HEK293T (cell line): ENCODE results near the gene FTCDNL1.

ENCODE experiments used
- BHLHE40 ChIP-seq: fragments of 450-650 bp; IDR thresholded peaks from 2 replicates; pipeline ENCODE4 v1.6.1; 2016; ENCODE audit warnings: mild to moderate bottlenecking, moderate library complexity, borderline replicate concordance
- ELF4 ChIP-seq: fragments of 450-650 bp; IDR thresholded peaks from 2 replicates; pipeline ENCODE4 v1.6.1; 2017; ENCODE audit warnings: antibody characterized with exemption
- FOXM1 ChIP-seq: fragments of 450-650 bp; IDR thresholded peaks from 2 replicates; pipeline ENCODE4 v1.6.1; 2017; ENCODE audit warnings: mild to moderate bottlenecking, borderline replicate concordance
- SUZ12 ChIP-seq: fragments of 450-650 bp; IDR thresholded peaks from 2 replicates; pipeline ENCODE4 v1.6.1; 2016; ENCODE audit warnings: mild to moderate bottlenecking
- ZNF384 ChIP-seq: fragments of 450-650 bp; IDR thresholded peaks from 2 replicates; pipeline ENCODE4 v1.6.1; 2016
- TF ChIP-seq, protein P1 (sequence below): fragments of 450-650 bp; IDR thresholded peaks from 2 replicates; pipeline ENCODE4 v1.6.1; 2016

DNA sequence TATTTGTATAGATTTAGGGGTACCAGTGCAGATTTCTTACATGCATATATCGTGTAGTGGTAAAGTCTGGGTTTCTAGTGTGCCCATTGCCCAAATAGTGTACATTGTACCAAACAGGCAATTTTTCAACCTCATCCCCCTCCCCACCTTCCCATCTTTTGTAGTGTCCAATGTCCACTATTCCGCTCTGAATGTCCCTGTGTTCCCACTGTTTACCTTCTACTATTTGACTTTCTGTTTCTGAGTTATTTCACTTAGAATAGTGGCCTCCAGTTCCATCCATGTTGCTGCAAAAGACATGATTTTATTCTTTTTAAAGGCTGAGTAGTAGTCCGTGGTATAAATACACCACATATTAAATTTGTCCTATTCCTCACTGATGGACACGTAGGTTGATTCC is 132.9 kb downstream of the FTCDNL1 start:
- TF ChIP-seq ELF4 (no peak), FOXM1 (no peak), BHLHE40 (no peak), ZNF384 (no peak), SUZ12 (no peak)
- TF ChIP-seq, protein P1, sequence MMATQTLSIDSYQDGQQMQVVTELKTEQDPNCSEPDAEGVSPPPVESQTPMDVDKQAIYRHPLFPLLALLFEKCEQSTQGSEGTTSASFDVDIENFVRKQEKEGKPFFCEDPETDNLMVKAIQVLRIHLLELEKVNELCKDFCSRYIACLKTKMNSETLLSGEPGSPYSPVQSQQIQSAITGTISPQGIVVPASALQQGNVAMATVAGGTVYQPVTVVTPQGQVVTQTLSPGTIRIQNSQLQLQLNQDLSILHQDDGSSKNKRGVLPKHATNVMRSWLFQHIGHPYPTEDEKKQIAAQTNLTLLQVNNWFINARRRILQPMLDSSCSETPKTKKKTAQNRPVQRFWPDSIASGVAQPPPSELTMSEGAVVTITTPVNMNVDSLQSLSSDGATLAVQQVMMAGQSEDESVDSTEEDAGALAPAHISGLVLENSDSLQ, result no peak
